ENCODE results near the gene GP1BB.

GP1BB gene

DNA sequence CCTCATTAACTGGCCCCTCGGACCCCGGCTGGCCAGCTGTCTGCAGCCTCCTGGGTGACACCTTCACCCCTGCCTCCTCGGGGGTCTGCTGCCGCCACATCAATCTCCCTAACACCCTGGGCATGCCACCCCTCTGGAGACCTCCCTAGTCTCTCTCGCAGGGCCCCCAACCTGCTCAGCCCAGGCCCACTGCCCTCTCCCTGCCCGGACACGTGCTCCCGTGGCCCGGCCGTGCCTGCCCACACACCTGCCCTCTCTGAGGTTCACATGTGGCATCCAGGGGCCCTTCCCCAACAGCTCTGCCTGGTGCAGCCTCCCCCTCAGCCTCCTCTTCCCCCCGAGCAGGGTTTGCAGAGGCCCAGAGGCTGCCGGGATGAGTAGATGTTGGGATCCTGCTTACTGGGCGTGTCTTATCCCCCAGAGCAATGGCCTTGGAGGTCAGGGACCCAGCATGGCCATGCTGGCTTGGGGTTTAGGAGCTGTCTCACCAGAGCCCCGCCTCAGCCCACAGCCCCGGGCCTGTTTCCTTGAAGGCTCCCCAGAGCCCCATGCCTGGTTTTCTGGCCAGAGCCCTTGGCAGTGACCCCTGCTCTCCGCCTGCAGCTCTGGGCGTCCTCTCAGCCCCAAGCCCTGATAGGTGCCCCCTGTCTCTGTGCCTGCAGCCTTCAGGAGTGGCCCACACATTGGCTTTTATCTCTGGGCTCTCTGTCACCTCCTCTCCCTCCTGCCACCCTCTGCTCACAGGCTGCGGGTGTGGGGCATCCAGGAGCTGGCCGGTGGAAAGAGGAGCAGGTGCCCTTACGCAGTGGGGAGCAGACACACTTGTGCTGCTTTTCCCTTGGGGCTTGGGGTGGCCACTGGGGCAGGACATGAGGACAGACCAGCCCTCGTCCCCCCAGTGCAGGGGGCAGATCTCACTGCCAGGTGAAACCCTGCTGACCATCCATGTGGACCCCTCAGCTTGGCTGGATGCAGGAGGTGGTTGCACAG is 34.7 kb upstream of the GP1BB start:
- no peak overlapping the region for H3K9ac ChIP-seq (ENCODE audit: low read length)
- no peaks in the 10 kb centered on the region for H3K4me1 ChIP-seq (ENCODE audit: low read length)
- H3K79me2 ChIP-seq (ENCODE audit: low read length) = no peaks in the 10 kb centered on the region
- no peaks in the 10 kb centered on the region for H4K20me1 ChIP-seq (ENCODE audit: insufficient read depth, low read length)
- H2AFZ ChIP-seq (ENCODE audit: low read length) = no peak overlapping the region
- no peak overlapping the region for H3K27ac ChIP-seq (ENCODE audit: low read length)
- H3F3A ChIP-seq (ENCODE audit: insufficient read depth, low read length) = no peaks in the 10 kb centered on the region
- H3K9me2 ChIP-seq (replicated peaks; ENCODE audit: insufficient read depth, low read length) = no peaks in the 10 kb centered on the region
- no peaks in the 10 kb centered on the region for H3K36me3 ChIP-seq (replicated peaks; ENCODE audit: insufficient read depth, low read length)
- DNase-seq = no peak
- no peak overlapping the region for H3K4me2 ChIP-seq (ENCODE audit: low read depth, low read length)
- no peak overlapping the region for H3K4me3 ChIP-seq (ENCODE audit: low read length)
- no peaks in the 10 kb centered on the region for H3K9me3 ChIP-seq (replicated peaks; ENCODE audit: insufficient read depth, low read length)
- TF ChIP-seq, protein P1, sequence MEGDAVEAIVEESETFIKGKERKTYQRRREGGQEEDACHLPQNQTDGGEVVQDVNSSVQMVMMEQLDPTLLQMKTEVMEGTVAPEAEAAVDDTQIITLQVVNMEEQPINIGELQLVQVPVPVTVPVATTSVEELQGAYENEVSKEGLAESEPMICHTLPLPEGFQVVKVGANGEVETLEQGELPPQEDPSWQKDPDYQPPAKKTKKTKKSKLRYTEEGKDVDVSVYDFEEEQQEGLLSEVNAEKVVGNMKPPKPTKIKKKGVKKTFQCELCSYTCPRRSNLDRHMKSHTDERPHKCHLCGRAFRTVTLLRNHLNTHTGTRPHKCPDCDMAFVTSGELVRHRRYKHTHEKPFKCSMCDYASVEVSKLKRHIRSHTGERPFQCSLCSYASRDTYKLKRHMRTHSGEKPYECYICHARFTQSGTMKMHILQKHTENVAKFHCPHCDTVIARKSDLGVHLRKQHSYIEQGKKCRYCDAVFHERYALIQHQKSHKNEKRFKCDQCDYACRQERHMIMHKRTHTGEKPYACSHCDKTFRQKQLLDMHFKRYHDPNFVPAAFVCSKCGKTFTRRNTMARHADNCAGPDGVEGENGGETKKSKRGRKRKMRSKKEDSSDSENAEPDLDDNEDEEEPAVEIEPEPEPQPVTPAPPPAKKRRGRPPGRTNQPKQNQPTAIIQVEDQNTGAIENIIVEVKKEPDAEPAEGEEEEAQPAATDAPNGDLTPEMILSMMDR (IDR thresholded peaks at IDR 0.05; ENCODE audit: low read length) = no peak
- no peak for TF ChIP-seq EZH2phosphoT487 (IDR thresholded peaks at IDR 0.05; ENCODE audit: low read length)
- TF ChIP-seq EZH2 (optimal IDR thresholded peaks at IDR 0.05; ENCODE audit: low read depth, low read length) = no peak
- H3K27me3 ChIP-seq (replicated peaks; ENCODE audit: insufficient read depth, low read length) = peaks cover 84% of the 10 kb centered on the region

DNA sequence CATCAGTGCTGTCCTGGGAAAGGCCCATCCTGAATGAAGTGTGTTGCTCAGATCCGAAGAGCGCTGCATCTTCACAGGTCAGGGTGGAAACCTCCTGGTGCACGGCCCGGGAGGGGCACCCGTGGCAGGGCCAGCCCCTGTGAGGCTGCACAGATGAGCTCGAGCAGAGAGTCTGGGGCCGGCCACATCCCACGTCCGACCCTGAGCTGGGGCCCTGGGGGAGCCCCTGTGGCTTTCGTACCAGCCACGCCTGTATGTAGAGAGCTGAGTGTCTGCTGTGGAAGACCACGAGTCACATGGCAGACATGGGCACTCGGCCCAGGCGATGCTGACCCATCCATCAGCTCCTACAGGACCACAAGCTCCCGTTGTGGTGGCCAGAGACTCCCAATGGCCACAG is 33.9 kb upstream of the GP1BB start:
- no peak overlapping the region for H3K9ac ChIP-seq (ENCODE audit: low read length)
- no peak overlapping the region for H3K4me2 ChIP-seq (ENCODE audit: low read depth, low read length)
- no peak overlapping the region for H3K27ac ChIP-seq (ENCODE audit: low read length)
- no peaks in the 10 kb centered on the region for H3K9me3 ChIP-seq (replicated peaks; ENCODE audit: insufficient read depth, low read length)
- peaks cover 83% of the 10 kb centered on the region for H3K27me3 ChIP-seq (replicated peaks; ENCODE audit: insufficient read depth, low read length)
- no peak for DNase-seq
- no peaks in the 10 kb centered on the region for H4K20me1 ChIP-seq (ENCODE audit: insufficient read depth, low read length)
- TF ChIP-seq EZH2phosphoT487 (IDR thresholded peaks at IDR 0.05; ENCODE audit: low read length) = no peak
- TF ChIP-seq, protein P1 (IDR thresholded peaks at IDR 0.05; ENCODE audit: low read length) = no peak
- no peaks in the 10 kb centered on the region for H3K4me1 ChIP-seq (ENCODE audit: low read length)
- no peaks in the 10 kb centered on the region for H3K36me3 ChIP-seq (replicated peaks; ENCODE audit: insufficient read depth, low read length)
- H3K79me2 ChIP-seq (ENCODE audit: low read length) = no peaks in the 10 kb centered on the region
- H3K9me2 ChIP-seq (replicated peaks; ENCODE audit: insufficient read depth, low read length) = no peaks in the 10 kb centered on the region
- H2AFZ ChIP-seq (ENCODE audit: low read length) = no peak overlapping the region
- no peaks in the 10 kb centered on the region for H3F3A ChIP-seq (ENCODE audit: insufficient read depth, low read length)
- no peak overlapping the region for H3K4me3 ChIP-seq (ENCODE audit: low read length)

DNA sequence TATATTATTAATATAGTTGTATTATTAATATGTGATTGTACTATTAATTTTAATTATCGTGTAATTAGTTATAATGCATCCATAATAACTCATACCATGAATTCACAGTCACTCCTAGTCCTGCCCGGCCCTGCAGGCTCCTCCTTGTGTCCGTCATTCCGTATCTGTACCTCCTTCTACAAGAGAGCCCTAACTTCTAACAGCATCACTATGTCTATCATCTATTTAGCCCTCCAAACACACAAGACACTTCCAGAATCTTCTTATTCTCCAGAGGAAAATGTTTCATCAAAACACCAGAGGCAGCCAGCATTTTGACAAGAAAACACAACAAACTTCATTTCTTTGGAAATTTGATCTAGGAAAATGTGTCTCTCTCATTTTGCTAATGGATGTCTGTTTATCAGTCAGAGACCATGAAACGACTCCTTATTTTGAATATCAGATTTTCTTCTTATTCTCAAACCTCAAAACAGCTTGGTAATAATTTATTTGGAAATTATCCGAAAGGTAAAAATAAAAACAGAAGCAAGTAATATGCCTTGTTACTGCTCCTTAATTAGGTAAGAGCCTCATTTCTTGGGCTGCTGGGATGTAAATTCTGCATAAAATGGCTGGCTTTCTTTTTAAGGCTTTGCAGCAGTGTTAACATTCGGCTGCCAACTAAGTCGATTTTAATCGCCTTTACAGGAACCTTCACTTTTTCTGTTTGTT is 32.2 kb upstream of the GP1BB start:
- no peaks in the 10 kb centered on the region for H4K20me1 ChIP-seq (ENCODE audit: insufficient read depth, low read length)
- DNase-seq = no peak
- no peak overlapping the region for H3K27ac ChIP-seq (ENCODE audit: low read length)
- H3K9me2 ChIP-seq (replicated peaks; ENCODE audit: insufficient read depth, low read length) = no peaks in the 10 kb centered on the region
- H3K27me3 ChIP-seq (replicated peaks; ENCODE audit: insufficient read depth, low read length) = peaks cover 80% of the 10 kb centered on the region
- H3K9ac ChIP-seq (ENCODE audit: low read length) = no peak overlapping the region
- no peaks in the 10 kb centered on the region for H3F3A ChIP-seq (ENCODE audit: insufficient read depth, low read length)
- TF ChIP-seq, protein P1 (IDR thresholded peaks at IDR 0.05; ENCODE audit: low read length) = no peak
- TF ChIP-seq EZH2 (optimal IDR thresholded peaks at IDR 0.05; ENCODE audit: low read depth, low read length) (no peak), EZH2phosphoT487 (IDR thresholded peaks at IDR 0.05; ENCODE audit: low read length) (no peak)
- no peaks in the 10 kb centered on the region for H3K4me1 ChIP-seq (ENCODE audit: low read length)
- no peak overlapping the region for H3K4me2 ChIP-seq (ENCODE audit: low read depth, low read length)
- H3K36me3 ChIP-seq (replicated peaks; ENCODE audit: insufficient read depth, low read length) = no peaks in the 10 kb centered on the region
- H2AFZ ChIP-seq (ENCODE audit: low read length) = no peak overlapping the region
- H3K79me2 ChIP-seq (ENCODE audit: low read length) = no peaks in the 10 kb centered on the region
- no peaks in the 10 kb centered on the region for H3K9me3 ChIP-seq (replicated peaks; ENCODE audit: insufficient read depth, low read length)
- H3K4me3 ChIP-seq (ENCODE audit: low read length) = no peak overlapping the region
